GM12878 (cell line): ENCODE results near the gene ARL4C. TPM values are rescaled to one million over a fixed set of nuclear protein-coding genes. Genes with fewer than 3 reads are reported as not detected.

ENCODE experiments used
- ATAC-seq: fragments of 200-7000 bp; cut with Tn5 transposase; 3 replicates; pipeline ENCODE4 v1.9.1; 2020; ENCODE audit warnings: mild to moderate bottlenecking, moderate library complexity
- BruUV-seq: library from RNA; stranded (reverse); fragments of 400-500 nt; replicated peaks from 2 replicates; lab custom pipeline; 2021; lab: Mats Ljungman, UMichigan
- CTCF ChIA-PET: fragments of 300-600 bp; sonication (Branson Sonifier 250); formaldehyde crosslinking; extraction: SDS; loops from one replicate; lab custom pipeline; 2021; ENCODE audit warnings: inconsistent platforms; lab: Yijun Ruan, JAX
- POLR2A ChIA-PET: fragments of 350-600 bp; formaldehyde crosslinking; extraction: SDS; loops from one replicate; lab custom pipeline; 2021; ENCODE audit warnings: inconsistent platforms; lab: Charles Lee
- RAD21 ChIA-PET: fragments of 300-600 bp; sonication (Branson Sonifier 250); formaldehyde crosslinking; loops from one replicate; lab custom pipeline; 2023; ENCODE audit warnings: antibody characterized with exemption; ENCODE audit not compliant: unreplicated experiment; lab: Charles Lee
- SMC1A ChIA-PET: fragments of 300-600 bp; sonication (Branson Sonifier 250); formaldehyde crosslinking; loops from one replicate; lab custom pipeline; 2023; ENCODE audit not compliant: unreplicated experiment, uncharacterized antibody; lab: Charles Lee
- DNase-seq: peaks from one replicate; pipeline ENCODE4 v3.0.0-alpha.2; 2011; ENCODE audit warnings: low read depth, low spot score
- FAIRE-seq: peaks from 3 replicates; lab custom pipeline; 2011; peaks lifted over from hg19 to GRCh38; lab: Jason Lieb, UNC
- H2AFZ ChIP-seq: 2 replicates; pipeline ENCODE4 v1.6.0; 2011; ENCODE audit warnings: low read depth, low read length, control low read depth; ENCODE audit not compliant: control insufficient read depth
- H3K27ac ChIP-seq: 2 replicates; pipeline ENCODE4 v1.5.1; 2011; ENCODE audit warnings: control low read depth; ENCODE audit not compliant: control insufficient read depth, insufficient read depth
- H3K27me3 ChIP-seq, 2 experiments: replicated peaks in 1 of 2; 2 replicates each; pipeline versions ENCODE4 v1.6.0 to v1.6.1; 2011; ENCODE audit warnings: low read length in 1 of 2; ENCODE audit not compliant: control insufficient read depth in 2 of 2, insufficient read depth in 2 of 2
- H3K36me3 ChIP-seq, 2 experiments: 2 replicates each; pipeline ENCODE4 v1.5.1; 2011; ENCODE audit warnings: low read length in 1 of 2; ENCODE audit not compliant: control insufficient read depth in 2 of 2, insufficient read depth in 2 of 2
- H3K4me1 ChIP-seq: 2 replicates; pipeline ENCODE4 v1.6.1; 2011; ENCODE audit warnings: mild to moderate bottlenecking, low read length, moderate library complexity, mixed read lengths; ENCODE audit not compliant: control insufficient read depth, insufficient read depth
- H3K4me2 ChIP-seq: 2 replicates; pipeline ENCODE4 v1.6.0; 2011; ENCODE audit warnings: control low read depth; ENCODE audit not compliant: control insufficient read depth, insufficient read depth
- H3K4me3 ChIP-seq: fragments of 200-600 bp; sonication (generic); 2 replicates; pipeline ENCODE4 v1.5.1; 2016
- H3K79me2 ChIP-seq: 2 replicates; pipeline ENCODE4 v1.6.0; 2011; ENCODE audit warnings: low read length; ENCODE audit not compliant: control insufficient read depth, insufficient read depth
- H3K9ac ChIP-seq: 2 replicates; pipeline ENCODE4 v1.8.0; 2011; ENCODE audit warnings: low read length, control low read depth, mixed read lengths; ENCODE audit not compliant: control insufficient read depth, insufficient read depth
- H3K9me3 ChIP-seq: replicated peaks from 3 replicates; pipeline ENCODE4 v1.5.1; 2011; ENCODE audit warnings: mild to moderate bottlenecking, low read length; ENCODE audit not compliant: control insufficient read depth, insufficient read depth
- H4K20me1 ChIP-seq: 2 replicates; pipeline ENCODE4 v1.6.0; 2011; ENCODE audit not compliant: control insufficient read depth, insufficient read depth
- ATF2 ChIP-seq: IDR thresholded peaks from 2 replicates; pipeline ENCODE4 v1.6.1; 2012; ENCODE audit warnings: low read length, inconsistent platforms
- CBX5 ChIP-seq: sonication (generic); IDR thresholded peaks from 2 replicates; pipeline ENCODE4 v1.6.1; 2016; ENCODE audit warnings: low read depth, moderate library complexity, mild to moderate bottlenecking, inconsistent platforms
- CREB1 ChIP-seq: IDR thresholded peaks from 2 replicates; pipeline ENCODE4 v1.6.1; 2012; ENCODE audit warnings: low read depth, mild to moderate bottlenecking, inconsistent platforms
- EGR1 ChIP-seq, 2 experiments: IDR thresholded peaks; 1 replicate in 1 of 2; 2 replicates in 1 of 2; pipeline ENCODE4 v1.6.1; 2011 to 2012; ENCODE audit warnings: low read depth in 2 of 2, low read length in 2 of 2, borderline replicate concordance in 1 of 2, mild to moderate bottlenecking in 1 of 2, moderate library complexity in 1 of 2
- MYC ChIP-seq: IDR thresholded peaks from 2 replicates; pipeline ENCODE4 v1.6.1; 2011; ENCODE audit warnings: mild to moderate bottlenecking, low read length, moderate library complexity, inconsistent platforms; ENCODE audit not compliant: insufficient read depth, insufficient replicate concordance, insufficient read length, severe bottlenecking
- NFYB ChIP-seq: IDR thresholded peaks from 2 replicates; pipeline ENCODE4 v1.6.1; 2011; ENCODE audit warnings: low read depth, mild to moderate bottlenecking, low read length, improper control_type of control experiment, moderate library complexity; ENCODE audit not compliant: insufficient read depth
- PAX8 ChIP-seq: fragments of 450-650 bp; IDR thresholded peaks from 2 replicates; pipeline ENCODE4 v1.6.1; 2017; ENCODE audit warnings: mild to moderate bottlenecking, moderate library complexity
- PBX3 ChIP-seq: IDR thresholded peaks from 2 replicates; pipeline ENCODE4 v1.6.1; 2011; ENCODE audit warnings: mild to moderate bottlenecking, low read depth, low read length, moderate library complexity; ENCODE audit not compliant: insufficient replicate concordance
- POU2F2 ChIP-seq: IDR thresholded peaks from 3 replicates; pipeline ENCODE4 v1.6.1; 2011; ENCODE audit warnings: low read depth, mild to moderate bottlenecking, low read length, borderline replicate concordance
- PRDM15 ChIP-seq: fragments of 450-650 bp; formaldehyde crosslinking; IDR thresholded peaks from 2 replicates; pipeline ENCODE4 v1.4.0; 2020; ENCODE audit warnings: mild to moderate bottlenecking, moderate library complexity
- RBBP5 ChIP-seq: fragments of 200-600 bp; sonication (generic); conservative IDR thresholded peaks from 2 replicates; pipeline ENCODE4 v1.6.1; 2016
- SPI1 ChIP-seq: IDR thresholded peaks from 2 replicates; pipeline ENCODE4 v1.6.1; 2011; ENCODE audit warnings: low read depth, mild to moderate bottlenecking, low read length, moderate library complexity, borderline replicate concordance; ENCODE audit not compliant: insufficient read depth
- SUZ12 ChIP-seq: fragments of 200-600 bp; sonication (generic); IDR thresholded peaks from one replicate; pipeline ENCODE4 v1.6.1; 2018; ENCODE audit warnings: antibody characterized with exemption, mild to moderate bottlenecking; ENCODE audit not compliant: unreplicated experiment
- ZBED1 ChIP-seq: IDR thresholded peaks from 2 replicates; pipeline ENCODE4 v1.6.1; 2016; ENCODE audit warnings: borderline replicate concordance
- ZBTB33 ChIP-seq: fragments of 450-650 bp; IDR thresholded peaks from 2 replicates; pipeline ENCODE4 v1.6.1; 2017; ENCODE audit warnings: mild to moderate bottlenecking
- WGBS: methylation state at CpG from one replicate; pipeline ENCODE4 v1.1.6; 2016; ENCODE audit warnings: low lambda C conversion rate; ENCODE audit not compliant: insufficient replicate concordance, insufficient coverage; ENCODE audit errors: missing lambda C conversion rate; 5-methylcytosine and 5-hydroxymethylcytosine counted together
- in situ Hi-C: fragments of 300-500 bp; cut with MboI; formaldehyde crosslinking; loops from 9 replicates; pipeline ENCODE4 v1.14.3; 2018; ENCODE audit warnings: mixed read lengths
- intact Hi-C: fragments of 100-400 bp; cut with micrococcal nuclease; formaldehyde crosslinking; loops from one replicate; pipeline ENCODE4 v1.14.2; 2022; ENCODE audit not compliant: unreplicated experiment
- polyA plus RNA-seq, 11 experiments: library from polyadenylated mRNA; depleted of rRNA in 4 of 11; unstranded in 6 of 11; stranded (reverse) in 5 of 11; fragments of >200 nt; fragmentation: Nextera tagmentation in 4 of 11; fragmentation: Illumina TruSeq in 1 of 11; extraction: Ambion mirVana in 4 of 11; extraction: Trizol in 1 of 11; gene quantifications; 1 replicate in 1 of 11; 2 replicates in 10 of 11; pipeline versions ENCODE4 v1.2.1 to v1.2.3, GENCODE V29; 2011 to 2016; ENCODE audit warnings: inconsistent platforms in 2 of 11, missing spikeins in 2 of 11, low read depth in 1 of 11
- total RNA-seq, 4 experiments: library from RNA; depleted of rRNA in 3 of 4; stranded (reverse); fragments of >200 nt in 3 of 4; fragmentation: Illumina TruSeq in 1 of 4; extraction: Trizol in 1 of 4; gene quantifications; 2 replicates each; pipeline versions ENCODE4 v1.2.1 to v1.2.3, GENCODE V29; 2013 to 2021

ARL4C gene
- total and polyA plus RNA-seq, 10 of the 15 experiments (the other 5 are each of a cell fraction or from before 2014, with no cell fraction given), result 0.03 to 0.72 (median 0.06) TPM; not detected in 4

GRCh38 chr2:234459401-234460009 is 37.4 kb downstream of the ARL4C start (continued):
- TF ChIP-seq RBBP5 (no peak), CBX5 (no peak), PBX3 (no peak), CREB1 (no peak), POU2F2 (no peak), PAX8 (no peak), ZBTB33 (no peak), SPI1 (no peak)

GRCh38 chr2:234458466-234458865 is 38.4 kb downstream of the ARL4C start:
- no peak for ATAC-seq
- no peak overlapping the region for H3K4me3 ChIP-seq
- in situ Hi-C loops (no loop called here), intact Hi-C loops (no loop called here)
- no peak overlapping the region for H3K9ac ChIP-seq
- H3K36me3 ChIP-seq, result no peaks in the 10 kb centered on the region
- no peaks in the 10 kb centered on the region for H3K27me3 ChIP-seq
- ChIA-PET CTCF (no interaction called here), SMC1A (no interaction called here), RAD21 (no interaction called here), POLR2A (no interaction called here)
- FAIRE-seq, result no peak
- no peaks in the 10 kb centered on the region for H4K20me1 ChIP-seq
- no peaks in the 10 kb centered on the region for H3K4me1 ChIP-seq
- no peak for DNase-seq
- no peaks in the 10 kb centered on the region for H3K79me2 ChIP-seq
- H3K9me3 ChIP-seq, result no peaks in the 10 kb centered on the region; the same call in 2 of the 3 replicates
- no peak overlapping the region for H3K4me2 ChIP-seq
- H3K27ac ChIP-seq, result no peak overlapping the region
- H2AFZ ChIP-seq, result no peak overlapping the region
- no TSS peak for BruUV-seq
- 38% methylated on average over 3 of the region's 4 CpGs for WGBS
- TF ChIP-seq ZBED1 (no peak), NFYB (no peak), MYC (no peak), ATF2 (no peak), PRDM15 (CRISPR knock-in tag) (no peak), SUZ12 (no peak), EGR1 (IDR thresholded peaks at IDR 0.05; ENCODE audit: borderline replicate concordance in 1 of 2, low read depth in 2 of 2, low read length in 2 of 2) (no peak)
